ENCODE data around the gene KRT35. TPM values are rescaled to one million over a fixed set of nuclear protein-coding genes. Genes with fewer than 3 reads are reported as not detected.

The KRT35 gene
- total and polyA plus RNA-seq, 2 donors (not counting 3 experiments of a cell fraction or from before 2014, with no cell fraction given): not detected

- ChIA-PET CTCF (interaction anchor here (0.7 to 4.1 kb wide), 3 partner anchors 15 to 33 kb away, joined by 4 to 24 read pairs (median 4); no protein-coding TSS in a partner anchor), POLR2A (no interaction called here)
- Histone ChIP-seq H2AFZ (ENCODE audit: low read depth, low read length) (no peak overlapping the region), H3K4me1 (ENCODE audit: control insufficient read depth, extremely low read depth, insufficient read depth, low read length) (peaks cover 6% of the 10 kb centered on the region), H3K9ac (replicated peaks; ENCODE audit: extremely low read depth, insufficient read depth, low read length) (no peak overlapping the region), H3K27ac (ENCODE audit: insufficient read depth, low read depth, low read length) (no peak overlapping the region), H3K4me2 (ENCODE audit: insufficient read depth, low read length) (no peak overlapping the region), H4K20me1 (replicated peaks; ENCODE audit: control insufficient read depth, extremely low read depth, insufficient read depth, low read length) (no peaks in the 10 kb centered on the region), H3K9me3 (replicated peaks; ENCODE audit: control insufficient read depth, insufficient read depth, low read length) (no peaks in the 10 kb centered on the region), H3K9me1 (replicated peaks; ENCODE audit: control insufficient read depth, extremely low read depth, insufficient read depth, low read length) (no peaks in the 10 kb centered on the region), H3K27me3 (ENCODE audit: control insufficient read depth in 2 of 2, insufficient read depth in 2 of 2, low read length in 2 of 2) (no peaks in the 10 kb centered on the region), H3K36me3 (ENCODE audit: control insufficient read depth in 2 of 2, extremely low read depth in 1 of 2, insufficient read depth in 2 of 2, low read length in 2 of 2) (no peaks in the 10 kb centered on the region), H3K79me2 (ENCODE audit: control insufficient read depth, insufficient read depth, low read length) (no peaks in the 10 kb centered on the region), H3K4me3 (replicated peaks in 1 of 3; ENCODE audit: insufficient read depth in 1 of 3, low read depth in 1 of 3, low read length in 3 of 3) (no peak overlapping the region)
- intact Hi-C loops (cut with micrococcal nuclease): no loop called here
- BruUV-seq (replicated peaks): no TSS peak
- no peak for FAIRE-seq
- dilution Hi-C loops (cut with MboI; ENCODE audit: extremely low pct_ligation_motif_present, low sequenced_read_pairs): no loop called here
- no peak for TF ChIP-seq POLR2AphosphoS5 (IDR thresholded peaks at IDR 0.05; ENCODE audit: insufficient read depth, low read depth, low read length)
- no peak for TF ChIP-seq JUN (IDR thresholded peaks at IDR 0.05; ENCODE audit: borderline replicate concordance, insufficient read depth, insufficient read length, low read depth)
- TF ChIP-seq FOS (IDR thresholded peaks at IDR 0.05; ENCODE audit: borderline replicate concordance, insufficient read depth, low read length): no peak
- no peak for TF ChIP-seq POLR2A (IDR thresholded peaks at IDR 0.05; ENCODE audit: low read depth, low read length)
- TF ChIP-seq MYC (IDR thresholded peaks at IDR 0.05; ENCODE audit: low read depth, low read length): no peak
- no peak for DNase-seq (ENCODE audit: low read depth, low spot score)
Observed at GRCh38 chr17:41516147-41516829, 35.3 kb upstream of the KRT35 start.

- H3K36me3 ChIP-seq (ENCODE audit: control insufficient read depth in 2 of 2, extremely low read depth in 1 of 2, insufficient read depth in 2 of 2, low read length in 2 of 2): no peaks in the 10 kb centered on the region
- H3K4me3 ChIP-seq (replicated peaks in 1 of 3; ENCODE audit: insufficient read depth in 1 of 3, low read depth in 1 of 3, low read length in 3 of 3): no peak overlapping the region
- TF ChIP-seq POLR2A (IDR thresholded peaks at IDR 0.05; ENCODE audit: low read depth, low read length) (no peak), FOS (IDR thresholded peaks at IDR 0.05; ENCODE audit: borderline replicate concordance, insufficient read depth, low read length) (no peak), JUN (IDR thresholded peaks at IDR 0.05; ENCODE audit: borderline replicate concordance, insufficient read depth, insufficient read length, low read depth) (no peak), MYC (IDR thresholded peaks at IDR 0.05; ENCODE audit: low read depth, low read length) (no peak), CTCF (IDR thresholded peaks at IDR 0.05; ENCODE audit: extremely low read depth in 1 of 2, insufficient read depth in 1 of 2, low read depth in 1 of 2, low read length in 2 of 2) (no peak), EZH2 (IDR thresholded peaks at IDR 0.05; ENCODE audit: borderline replicate concordance, low read depth, low read length, severe bottlenecking) (no peak), MAX (IDR thresholded peaks at IDR 0.05; ENCODE audit: insufficient read depth, insufficient read length) (no peak), POLR2AphosphoS5 (IDR thresholded peaks at IDR 0.05; ENCODE audit: insufficient read depth, low read depth, low read length) (no peak), GATA2 (IDR thresholded peaks at IDR 0.05; ENCODE audit: insufficient read depth, insufficient read length, low read depth, low read length) (no peak)
- H3K79me2 ChIP-seq (ENCODE audit: control insufficient read depth, insufficient read depth, low read length): no peaks in the 10 kb centered on the region
- intact Hi-C loops (cut with micrococcal nuclease): no loop called here
- no TSS peak for BruUV-seq (replicated peaks)
- H4K20me1 ChIP-seq (replicated peaks; ENCODE audit: control insufficient read depth, extremely low read depth, insufficient read depth, low read length): no peaks in the 10 kb centered on the region
- CTCF ChIA-PET: interaction anchor here (0.8 to 4.1 kb wide), 2 partner anchors 36 to 149 kb away, joined by 3 to 24 read pairs; no protein-coding TSS in a partner anchor
- dilution Hi-C loops (cut with MboI; ENCODE audit: extremely low pct_ligation_motif_present, low sequenced_read_pairs): no loop called here
- no peak overlapping the region for H2AFZ ChIP-seq (ENCODE audit: low read depth, low read length)
- no peaks in the 10 kb centered on the region for H3K27me3 ChIP-seq (ENCODE audit: control insufficient read depth in 2 of 2, insufficient read depth in 2 of 2, low read length in 2 of 2)
- no peak overlapping the region for H3K4me2 ChIP-seq (ENCODE audit: insufficient read depth, low read length)
- H3K9me3 ChIP-seq (replicated peaks; ENCODE audit: control insufficient read depth, insufficient read depth, low read length): no peaks in the 10 kb centered on the region
- no peak overlapping the region for H3K9ac ChIP-seq (replicated peaks; ENCODE audit: extremely low read depth, insufficient read depth, low read length)
- POLR2A ChIA-PET: no interaction called here
- no peak for FAIRE-seq
- no peaks in the 10 kb centered on the region for H3K9me1 ChIP-seq (replicated peaks; ENCODE audit: control insufficient read depth, extremely low read depth, insufficient read depth, low read length)
- DNase-seq (ENCODE audit: low read depth, low spot score): no peak
- no peaks in the 10 kb centered on the region for H3K4me1 ChIP-seq (ENCODE audit: control insufficient read depth, extremely low read depth, insufficient read depth, low read length)
- H3K27ac ChIP-seq (ENCODE audit: insufficient read depth, low read depth, low read length): no peak overlapping the region
Observed at GRCh38 chr17:41513168-41513547, 32.2 kb upstream of the KRT35 start.
